Nephron (organoid): ENCODE measurements around the gene CCDC13.

Source experiments
- H3K27ac Mint-ChIP-seq, 3 experiments: 2 replicates each; pipeline ENCODE4 v1.8.0; 2020; ENCODE audit warnings: mixed read lengths in 3 of 3, mild to moderate bottlenecking in 2 of 3, moderate library complexity in 1 of 3
- H3K27me3 Mint-ChIP-seq: 2 replicates; pipeline ENCODE4 v1.8.0; 2021; ENCODE audit warnings: low read depth, mild to moderate bottlenecking, moderate library complexity, mixed read lengths
- H3K36me3 Mint-ChIP-seq: 2 replicates; pipeline ENCODE4 v1.8.0; 2020; ENCODE audit warnings: low read depth, mixed read lengths
- H3K4me1 Mint-ChIP-seq: 2 replicates; pipeline ENCODE4 v1.8.0; 2020; ENCODE audit warnings: mixed read lengths
- H3K4me3 Mint-ChIP-seq, 3 experiments: 2 replicates each; pipeline ENCODE4 v1.8.0; 2020; ENCODE audit warnings: mild to moderate bottlenecking in 3 of 3, mixed read lengths in 3 of 3, moderate library complexity in 2 of 3
- H3K9me3 Mint-ChIP-seq: 2 replicates; pipeline ENCODE4 v1.8.0; 2020; ENCODE audit warnings: mixed read lengths
- TF ChIP-seq, protein P1 (sequence below), 3 experiments: fragments of 200-600 bp; sonication (generic); IDR thresholded peaks; one replicate each; pipeline ENCODE4 v1.5.0; 2021; ENCODE audit warnings: antibody characterized with exemption in 3 of 3; ENCODE audit not compliant: unreplicated experiment in 3 of 3

Gene CCDC13

DNA sequence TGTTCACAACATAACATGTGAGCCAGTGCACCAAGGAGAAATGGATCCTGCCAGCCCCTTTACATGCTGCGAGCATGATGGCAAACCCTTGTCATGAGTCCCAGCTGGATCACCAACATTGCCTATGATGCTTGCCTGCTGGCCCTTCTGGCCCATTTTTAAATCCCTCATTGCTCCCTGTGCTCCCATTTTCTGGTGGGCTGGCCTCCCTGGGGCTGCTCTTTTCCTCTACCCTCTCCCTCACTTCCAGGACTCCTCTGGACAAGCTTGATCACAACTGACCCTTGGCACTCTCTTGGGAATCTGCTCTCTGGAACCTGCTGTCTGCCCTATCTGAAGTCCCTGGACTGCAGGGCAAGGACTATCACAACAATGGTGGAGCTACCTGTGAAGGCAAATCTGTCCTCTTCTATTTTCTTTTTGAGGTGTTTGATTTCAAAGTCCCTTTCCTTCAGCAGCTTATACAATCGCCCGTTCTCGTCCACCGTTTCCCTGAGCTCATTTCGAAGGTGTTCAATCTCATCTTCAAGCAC is 16.3 kb downstream of the CCDC13 start:
- TF ChIP-seq, protein P1, sequence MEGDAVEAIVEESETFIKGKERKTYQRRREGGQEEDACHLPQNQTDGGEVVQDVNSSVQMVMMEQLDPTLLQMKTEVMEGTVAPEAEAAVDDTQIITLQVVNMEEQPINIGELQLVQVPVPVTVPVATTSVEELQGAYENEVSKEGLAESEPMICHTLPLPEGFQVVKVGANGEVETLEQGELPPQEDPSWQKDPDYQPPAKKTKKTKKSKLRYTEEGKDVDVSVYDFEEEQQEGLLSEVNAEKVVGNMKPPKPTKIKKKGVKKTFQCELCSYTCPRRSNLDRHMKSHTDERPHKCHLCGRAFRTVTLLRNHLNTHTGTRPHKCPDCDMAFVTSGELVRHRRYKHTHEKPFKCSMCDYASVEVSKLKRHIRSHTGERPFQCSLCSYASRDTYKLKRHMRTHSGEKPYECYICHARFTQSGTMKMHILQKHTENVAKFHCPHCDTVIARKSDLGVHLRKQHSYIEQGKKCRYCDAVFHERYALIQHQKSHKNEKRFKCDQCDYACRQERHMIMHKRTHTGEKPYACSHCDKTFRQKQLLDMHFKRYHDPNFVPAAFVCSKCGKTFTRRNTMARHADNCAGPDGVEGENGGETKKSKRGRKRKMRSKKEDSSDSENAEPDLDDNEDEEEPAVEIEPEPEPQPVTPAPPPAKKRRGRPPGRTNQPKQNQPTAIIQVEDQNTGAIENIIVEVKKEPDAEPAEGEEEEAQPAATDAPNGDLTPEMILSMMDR (IDR thresholded peaks at IDR 0.05; ENCODE audit: unreplicated experiment in 3 of 3): no peak
- Mint-ChIP-seq H3K27me3 (peaks cover 10% of the 10 kb centered on the region), H3K36me3 (no peaks in the 10 kb centered on the region), H3K27ac (no peak overlapping the region), H3K9me3 (no peaks in the 10 kb centered on the region), H3K4me1 (no peaks in the 10 kb centered on the region), H3K4me3 (no peak overlapping the region)

DNA sequence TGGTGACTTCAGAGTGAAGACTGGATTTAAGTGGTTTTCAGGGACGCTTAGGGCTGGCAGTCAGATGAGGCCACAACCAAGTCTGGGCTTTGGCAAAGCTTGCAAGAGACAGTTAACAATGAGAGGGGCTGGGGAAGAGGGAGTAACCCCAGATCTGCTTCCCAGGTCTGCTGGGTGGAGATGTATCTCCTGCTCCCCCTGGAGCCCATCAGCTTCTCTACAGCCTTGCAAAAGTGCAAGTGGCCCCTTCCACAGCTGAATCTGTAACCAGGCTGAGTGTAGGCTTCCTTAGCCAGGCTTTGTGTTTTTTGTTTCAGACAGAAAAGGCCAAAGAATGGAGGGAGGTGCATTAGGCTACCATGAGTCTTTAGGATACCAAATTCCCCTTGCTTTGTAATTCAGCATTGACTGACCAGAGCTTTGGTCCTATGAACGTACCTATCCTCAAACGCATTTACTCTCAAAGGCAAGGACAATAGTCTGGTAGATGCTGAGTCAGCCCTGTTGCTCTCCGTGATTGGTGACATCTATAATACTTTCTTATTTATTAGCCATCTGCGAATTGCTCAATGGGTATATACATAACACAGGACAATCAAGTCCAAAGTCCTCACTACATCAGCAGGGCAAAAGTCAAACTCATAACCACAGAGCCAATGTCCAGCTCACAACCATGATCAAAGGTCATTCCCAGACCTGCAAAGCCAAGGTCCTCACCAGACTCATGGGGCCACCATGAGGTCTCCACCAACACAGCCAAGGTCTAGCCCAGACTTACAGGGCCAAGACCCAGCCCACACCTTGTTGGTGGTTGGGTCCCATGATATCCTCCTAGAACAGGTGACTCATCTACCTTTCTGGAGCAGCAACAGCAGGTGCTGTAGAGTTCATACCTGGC is 17.1 kb downstream of the CCDC13 start:
- Mint-ChIP-seq H3K27ac (no peak overlapping the region), H3K27me3 (peaks cover 10% of the 10 kb centered on the region), H3K36me3 (no peaks in the 10 kb centered on the region), H3K9me3 (no peaks in the 10 kb centered on the region), H3K4me1 (no peaks in the 10 kb centered on the region), H3K4me3 (no peak overlapping the region)
- TF ChIP-seq, protein P1 (IDR thresholded peaks at IDR 0.05; ENCODE audit: unreplicated experiment in 3 of 3): peak; percentile 14 to 33 (median 27)

DNA sequence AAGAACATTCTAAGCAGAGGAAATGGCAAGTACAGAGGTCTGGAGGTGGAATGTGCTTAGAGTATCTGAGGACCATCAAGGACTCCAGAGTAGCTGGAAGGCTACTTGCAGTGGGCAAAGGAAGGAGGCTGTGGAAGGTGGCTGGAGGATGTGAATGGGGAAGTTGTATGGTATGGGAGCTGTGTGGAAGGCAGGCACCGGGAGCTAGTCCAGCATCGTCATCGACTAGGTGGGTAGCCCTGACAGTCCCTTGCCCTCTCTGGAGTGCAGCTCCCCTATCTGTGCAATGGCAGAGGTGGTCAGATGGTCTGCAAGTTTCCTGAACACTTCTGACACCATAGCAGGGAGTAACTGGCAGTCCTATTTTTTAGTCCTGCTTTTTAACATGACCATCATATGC is 19.3 kb downstream of the CCDC13 start:
- TF ChIP-seq, protein P1 (IDR thresholded peaks at IDR 0.05; ENCODE audit: unreplicated experiment in 3 of 3): no peak
- Mint-ChIP-seq H3K4me1 (no peaks in the 10 kb centered on the region), H3K4me3 (no peak overlapping the region), H3K27ac (no peak overlapping the region), H3K9me3 (no peaks in the 10 kb centered on the region), H3K36me3 (no peaks in the 10 kb centered on the region), H3K27me3 (peaks cover 10% of the 10 kb centered on the region)

DNA sequence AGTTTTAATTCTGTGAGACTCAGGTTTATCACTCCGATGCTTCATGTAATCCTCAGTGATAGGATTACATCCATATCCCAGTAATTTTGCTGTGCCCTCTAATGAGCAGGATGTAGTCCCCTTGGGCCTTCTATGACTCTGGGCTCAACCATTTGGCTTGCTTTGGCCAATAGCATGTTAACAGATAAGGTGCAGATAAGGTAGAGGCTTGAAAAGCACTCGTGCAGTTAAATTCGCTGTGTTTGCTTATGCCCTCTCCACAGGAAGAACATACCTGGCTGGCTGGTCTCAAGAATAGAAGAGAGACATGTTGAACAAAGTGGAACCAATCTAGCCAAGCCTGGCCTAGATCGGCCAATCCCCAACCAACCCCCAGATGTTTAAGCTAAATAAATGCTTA is 20.1 kb downstream of the CCDC13 start:
- Mint-ChIP-seq H3K36me3 (no peaks in the 10 kb centered on the region), H3K27ac (no peak overlapping the region), H3K27me3 (peaks cover 10% of the 10 kb centered on the region), H3K4me1 (no peaks in the 10 kb centered on the region), H3K4me3 (no peak overlapping the region), H3K9me3 (no peaks in the 10 kb centered on the region)
- TF ChIP-seq, protein P1 (IDR thresholded peaks at IDR 0.05; ENCODE audit: unreplicated experiment in 3 of 3): no peak

DNA sequence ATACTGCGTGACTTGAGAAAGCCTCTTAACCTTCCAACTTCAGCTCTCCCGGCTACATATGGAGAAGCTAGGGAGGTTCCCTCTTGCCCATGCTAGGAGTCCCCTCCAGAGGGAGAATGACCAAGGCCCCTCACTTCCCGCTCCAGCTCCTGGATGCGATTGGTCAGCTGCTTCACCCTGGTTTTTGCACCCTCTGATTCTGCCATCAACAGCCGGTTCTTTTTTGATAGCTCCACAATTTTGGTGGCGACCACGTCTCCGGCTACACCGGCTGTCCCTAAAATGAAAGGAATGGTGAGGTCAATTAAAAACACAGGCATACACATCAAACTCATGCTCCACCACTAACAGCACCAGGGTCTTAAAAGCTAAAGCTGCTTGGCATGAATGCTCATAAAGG is 20.6 kb downstream of the CCDC13 start:
- no peaks in the 10 kb centered on the region for H3K9me3 Mint-ChIP-seq
- no peaks in the 10 kb centered on the region for H3K4me1 Mint-ChIP-seq
- H3K4me3 Mint-ChIP-seq: no peak overlapping the region
- peaks cover 10% of the 10 kb centered on the region for H3K27me3 Mint-ChIP-seq
- no peaks in the 10 kb centered on the region for H3K36me3 Mint-ChIP-seq
- TF ChIP-seq, protein P1 (IDR thresholded peaks at IDR 0.05; ENCODE audit: unreplicated experiment in 3 of 3): no peak
- no peak overlapping the region for H3K27ac Mint-ChIP-seq
